ENCODE data around the gene NABP2.
"Not testable (repeated sequence)": the region's sequence is repeated elsewhere in the genome, so short reads cannot be mapped to it uniquely, and the experiment has no call there.

Gene NABP2

GRCh38 chr12:56271031-56271430, 46.9 kb downstream of the NABP2 start:
- TF ChIP-seq CTCF (IDR thresholded peaks at IDR 0.05; ENCODE audit: insufficient read depth, low read depth, low read length, missing control alignments) = peak; percentile 25
- no peak overlapping the region for H3K4me3 ChIP-seq (ENCODE audit: low read depth, low read length)
- DNase-seq (ENCODE audit: low read depth) = peak; percentile 26

- H3K4me3 ChIP-seq (ENCODE audit: low read depth, low read length); DNase-seq (ENCODE audit: low read depth): not testable (repeated sequence)
Measured at GRCh38 chr12:56272468-56272867, 48.3 kb downstream of the NABP2 start.

GRCh38 chr12:56274299-56274698, 50.2 kb downstream of the NABP2 start:
- no peak for TF ChIP-seq CTCF (IDR thresholded peaks at IDR 0.05; ENCODE audit: insufficient read depth, low read depth, low read length, missing control alignments)
- H3K4me3 ChIP-seq (ENCODE audit: low read depth, low read length) = no peak overlapping the region
- no peak for DNase-seq (ENCODE audit: low read depth)

- DNase-seq (ENCODE audit: low read depth) = no peak
- no peak overlapping the region for H3K4me3 ChIP-seq (ENCODE audit: low read depth, low read length)
- no peak for TF ChIP-seq CTCF (IDR thresholded peaks at IDR 0.05; ENCODE audit: insufficient read depth, low read depth, low read length, missing control alignments)
Measured at GRCh38 chr12:56278905-56279304, 54.8 kb downstream of the NABP2 start.

Measured in GM12865 (cell line).